ENCODE results near the gene TLR10. TPM values are rescaled to one million over a fixed set of nuclear protein-coding genes. Genes with fewer than 3 reads are reported as not detected.

TLR10 gene
- total RNA-seq, 1 donor from 2014 or later = 107 TPM

DNA sequence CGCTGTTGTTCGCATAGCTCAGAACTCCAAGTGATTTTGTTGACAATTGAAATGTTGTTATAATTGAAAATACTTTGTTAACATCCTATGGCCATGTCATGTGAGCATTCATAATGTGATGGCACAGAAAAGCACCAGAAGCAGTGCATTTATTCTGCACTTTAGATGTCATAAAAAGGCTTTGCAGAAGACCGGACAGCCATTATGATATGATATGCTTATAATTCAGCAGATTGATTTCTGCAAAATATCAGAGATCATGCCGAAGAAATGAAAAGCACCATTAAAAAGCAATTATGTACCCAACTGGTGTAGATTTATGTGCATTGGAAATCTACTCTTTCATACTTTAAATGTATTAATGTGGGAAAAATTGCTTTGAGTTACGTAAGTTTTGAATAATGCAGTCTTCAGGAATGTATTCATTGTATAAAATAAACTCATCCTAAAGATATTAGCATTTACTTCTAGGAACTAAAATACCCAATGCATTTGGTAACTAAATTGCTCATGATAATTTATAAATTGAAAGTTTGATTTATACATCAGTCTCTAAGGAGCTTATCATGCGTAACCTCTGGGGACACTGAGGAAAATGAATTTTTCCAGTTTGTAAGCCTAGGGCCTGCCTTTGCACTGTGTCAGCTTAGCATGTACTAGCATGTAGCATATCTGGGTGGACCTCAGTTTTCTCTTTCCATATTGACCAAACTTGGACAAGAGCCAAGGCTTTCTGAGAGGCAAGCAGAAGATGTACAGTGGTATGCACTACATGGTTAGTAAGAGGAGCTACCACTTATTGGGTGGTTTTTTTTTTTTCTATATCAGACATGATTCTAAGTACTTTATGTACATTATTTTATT, 43.6 kb downstream of the TLR10 start:
- Mint-ChIP-seq H3K27me3 (no peaks in the 10 kb centered on the region), H3K4me1 (peaks cover 16% of the 10 kb centered on the region), H3K36me3 (ENCODE audit: low read depth) (no peaks in the 10 kb centered on the region), H3K4me3 (no peak overlapping the region), H3K9me3 (no peaks in the 10 kb centered on the region), H3K27ac (no peak overlapping the region)
- intact Hi-C loops (cut with micrococcal nuclease) = no loop called here
- POLR2A ChIA-PET = no interaction called here
- TF ChIP-seq, protein P1, sequence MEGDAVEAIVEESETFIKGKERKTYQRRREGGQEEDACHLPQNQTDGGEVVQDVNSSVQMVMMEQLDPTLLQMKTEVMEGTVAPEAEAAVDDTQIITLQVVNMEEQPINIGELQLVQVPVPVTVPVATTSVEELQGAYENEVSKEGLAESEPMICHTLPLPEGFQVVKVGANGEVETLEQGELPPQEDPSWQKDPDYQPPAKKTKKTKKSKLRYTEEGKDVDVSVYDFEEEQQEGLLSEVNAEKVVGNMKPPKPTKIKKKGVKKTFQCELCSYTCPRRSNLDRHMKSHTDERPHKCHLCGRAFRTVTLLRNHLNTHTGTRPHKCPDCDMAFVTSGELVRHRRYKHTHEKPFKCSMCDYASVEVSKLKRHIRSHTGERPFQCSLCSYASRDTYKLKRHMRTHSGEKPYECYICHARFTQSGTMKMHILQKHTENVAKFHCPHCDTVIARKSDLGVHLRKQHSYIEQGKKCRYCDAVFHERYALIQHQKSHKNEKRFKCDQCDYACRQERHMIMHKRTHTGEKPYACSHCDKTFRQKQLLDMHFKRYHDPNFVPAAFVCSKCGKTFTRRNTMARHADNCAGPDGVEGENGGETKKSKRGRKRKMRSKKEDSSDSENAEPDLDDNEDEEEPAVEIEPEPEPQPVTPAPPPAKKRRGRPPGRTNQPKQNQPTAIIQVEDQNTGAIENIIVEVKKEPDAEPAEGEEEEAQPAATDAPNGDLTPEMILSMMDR (IDR thresholded peaks at IDR 0.05) = no peak
- CTCF ChIA-PET = no interaction called here
- no peak for DNase-seq
- ATAC-seq (ENCODE audit: low read depth) = no peak

DNA sequence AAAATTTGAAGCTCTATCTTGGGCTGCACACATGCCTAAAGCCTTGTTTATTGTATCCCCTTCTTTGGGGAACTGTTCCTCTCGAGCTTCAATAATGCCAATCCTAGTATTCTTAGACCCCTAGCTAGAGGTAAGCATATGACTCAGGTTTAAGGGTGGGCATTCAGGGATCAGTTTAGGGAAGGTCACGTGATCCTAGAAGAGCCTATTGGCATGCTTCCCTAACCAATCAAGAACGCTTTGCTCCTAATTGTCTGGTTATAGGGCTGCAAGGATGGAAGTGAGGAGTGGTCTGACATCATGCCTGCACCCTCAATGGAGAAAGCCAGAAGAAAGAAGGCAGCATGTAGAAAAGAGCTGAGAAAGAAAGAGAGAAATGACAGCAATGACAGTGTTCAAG, 46.9 kb downstream of the TLR10 start:
- DNase-seq (no peak), ATAC-seq (ENCODE audit: low read depth) (no peak)
- ChIA-PET CTCF (interaction anchor here (1.7 to 2.5 kb wide), 2 partner anchors 24 to 556 kb away, joined by 5 to 9 read pairs; no protein-coding TSS in a partner anchor), POLR2A (no interaction called here)
- TF ChIP-seq, protein P1 (IDR thresholded peaks at IDR 0.05) = no peak
- Mint-ChIP-seq H3K9me3 (peaks cover 6% of the 10 kb centered on the region), H3K4me3 (no peak overlapping the region), H3K27ac (no peak overlapping the region), H3K36me3 (ENCODE audit: low read depth) (no peaks in the 10 kb centered on the region), H3K27me3 (no peaks in the 10 kb centered on the region), H3K4me1 (peaks cover 17% of the 10 kb centered on the region)
- intact Hi-C loops (cut with micrococcal nuclease) = no loop called here

DNA sequence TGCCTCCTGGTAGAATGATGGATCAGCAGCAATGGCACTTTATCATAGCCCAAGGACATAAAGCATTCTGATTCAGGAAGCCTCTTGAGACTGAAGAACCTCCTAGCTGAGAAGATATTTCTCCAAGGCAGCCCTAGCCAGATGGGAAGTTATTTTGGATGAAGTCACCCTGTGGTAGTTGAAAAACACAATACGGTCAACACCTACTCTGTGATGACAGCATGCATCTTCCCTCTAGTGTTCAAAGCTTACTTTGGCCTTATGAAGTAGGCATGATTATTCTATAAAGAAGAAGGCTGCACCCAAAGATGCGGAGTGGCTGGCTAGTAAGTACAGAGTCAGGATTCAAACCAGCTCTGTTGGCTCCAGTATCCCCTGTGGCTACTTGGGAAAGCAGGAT, 47.9 kb downstream of the TLR10 start:
- no peak for ATAC-seq (ENCODE audit: low read depth)
- POLR2A ChIA-PET = interaction anchor here (0.6 kb wide), 1 partner anchor 11 kb away, joined by 4 read pairs; no protein-coding TSS in a partner anchor
- H3K9me3 Mint-ChIP-seq = peaks cover 6% of the 10 kb centered on the region

DNA sequence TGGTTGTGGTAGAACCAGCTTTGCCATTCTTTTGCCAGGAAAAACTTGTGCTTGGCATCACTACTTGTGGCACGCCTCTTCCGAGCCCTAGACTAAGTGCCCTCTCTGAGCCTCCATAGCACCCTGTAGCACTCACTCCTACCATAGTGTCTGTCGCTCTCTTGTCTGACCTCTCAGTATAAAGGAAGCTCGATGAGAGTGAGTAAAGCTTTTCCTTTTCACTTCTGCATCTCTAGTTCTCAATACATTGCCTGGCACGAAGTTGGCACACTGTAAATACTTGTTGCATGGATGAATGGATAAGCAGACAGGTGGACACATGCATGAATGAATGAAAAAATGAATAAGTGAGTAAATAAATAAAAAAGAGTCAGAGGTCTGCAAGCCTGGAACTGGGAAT, 48.3 kb downstream of the TLR10 start:
- Mint-ChIP-seq H3K9me3 (peaks cover 6% of the 10 kb centered on the region), H3K36me3 (ENCODE audit: low read depth) (no peaks in the 10 kb centered on the region), H3K4me1 (peaks cover 25% of the 10 kb centered on the region), H3K27ac (no peak overlapping the region), H3K27me3 (no peaks in the 10 kb centered on the region), H3K4me3 (no peak overlapping the region)
- DNase-seq (no peak), ATAC-seq (ENCODE audit: low read depth) (no peak)
- intact Hi-C loops (cut with micrococcal nuclease) = loop anchor here (5.0 kb wide), 2 partner anchors 602 to 1132 kb away; no protein-coding TSS in a partner anchor
- POLR2A ChIA-PET = interaction anchor here (0.6 kb wide), 1 partner anchor 11 kb away, joined by 4 read pairs; no protein-coding TSS in a partner anchor
- TF ChIP-seq, protein P1 (IDR thresholded peaks at IDR 0.05) = no peak
- CTCF ChIA-PET = interaction anchor here (1.0 to 2.5 kb wide), 4 partner anchors 24 to 555 kb away, joined by 3 to 9 read pairs (median 4); partner anchors contain the start of gene TLR10

More for the DNA sequence above, 47.9 kb downstream of the TLR10 start:
- no peak for DNase-seq
- CTCF ChIA-PET = interaction anchor here (1.0 to 2.5 kb wide), 4 partner anchors 23 to 555 kb away, joined by 3 to 9 read pairs (median 4); partner anchors contain the start of gene TLR10
- Mint-ChIP-seq H3K27ac (no peak overlapping the region), H3K36me3 (ENCODE audit: low read depth) (no peaks in the 10 kb centered on the region), H3K4me1 (peaks cover 25% of the 10 kb centered on the region), H3K27me3 (no peaks in the 10 kb centered on the region), H3K4me3 (no peak overlapping the region)
- intact Hi-C loops (cut with micrococcal nuclease) = loop anchor here (5.0 kb wide), 2 partner anchors 603 to 1133 kb away; no protein-coding TSS in a partner anchor
- TF ChIP-seq, protein P1 (IDR thresholded peaks at IDR 0.05) = no peak

DNA sequence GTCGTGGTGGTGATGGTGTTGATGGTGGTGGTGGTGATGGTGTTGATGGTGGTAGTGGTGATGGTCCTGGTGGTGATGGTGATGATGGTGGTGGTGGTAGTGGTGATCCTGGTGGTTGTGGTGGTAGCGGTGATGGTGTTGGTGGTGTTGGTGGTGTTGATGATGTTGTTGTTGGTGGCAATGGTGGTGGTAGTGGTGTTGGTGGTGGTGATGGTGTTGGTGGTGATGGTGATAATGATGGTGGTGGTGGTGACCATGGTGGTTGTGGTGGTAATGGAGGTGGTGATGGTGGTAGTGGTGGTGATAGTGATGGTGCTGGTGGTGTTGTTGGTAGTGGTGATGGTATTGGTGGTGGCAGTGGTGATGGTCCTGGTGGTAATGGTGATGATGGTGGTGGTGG, 49.1 kb downstream of the TLR10 start:
- TF ChIP-seq, protein P1 (IDR thresholded peaks at IDR 0.05) = no peak
- H3K4me1 Mint-ChIP-seq = peaks cover 31% of the 10 kb centered on the region
- H3K27ac Mint-ChIP-seq = no peak overlapping the region
- ATAC-seq (ENCODE audit: low read depth) = no peak
- no peaks in the 10 kb centered on the region for H3K36me3 Mint-ChIP-seq (ENCODE audit: low read depth)
- no peak for DNase-seq
- POLR2A ChIA-PET = no interaction called here
- peaks cover 6% of the 10 kb centered on the region for H3K9me3 Mint-ChIP-seq
- H3K27me3 Mint-ChIP-seq = no peaks in the 10 kb centered on the region
- intact Hi-C loops (cut with micrococcal nuclease) = loop anchor here (5.0 kb wide), 2 partner anchors 601 to 1131 kb away; no protein-coding TSS in a partner anchor
- CTCF ChIA-PET = interaction anchor here (2.5 kb wide), 1 partner anchor 554 kb away, joined by 9 read pairs; no protein-coding TSS in a partner anchor
- H3K4me3 Mint-ChIP-seq = no peak overlapping the region
